ENCODE measurements around the gene SLC35E4. TPM values are rescaled to one million over a fixed set of nuclear protein-coding genes. Genes with fewer than 3 reads are reported as not detected.

The SLC35E4 gene, protein sequence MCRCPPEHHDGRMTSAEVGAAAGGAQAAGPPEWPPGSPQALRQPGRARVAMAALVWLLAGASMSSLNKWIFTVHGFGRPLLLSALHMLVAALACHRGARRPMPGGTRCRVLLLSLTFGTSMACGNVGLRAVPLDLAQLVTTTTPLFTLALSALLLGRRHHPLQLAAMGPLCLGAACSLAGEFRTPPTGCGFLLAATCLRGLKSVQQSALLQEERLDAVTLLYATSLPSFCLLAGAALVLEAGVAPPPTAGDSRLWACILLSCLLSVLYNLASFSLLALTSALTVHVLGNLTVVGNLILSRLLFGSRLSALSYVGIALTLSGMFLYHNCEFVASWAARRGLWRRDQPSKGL
- 9.7 and 10.2 TPM in 2 replicates for total RNA-seq

DNA sequence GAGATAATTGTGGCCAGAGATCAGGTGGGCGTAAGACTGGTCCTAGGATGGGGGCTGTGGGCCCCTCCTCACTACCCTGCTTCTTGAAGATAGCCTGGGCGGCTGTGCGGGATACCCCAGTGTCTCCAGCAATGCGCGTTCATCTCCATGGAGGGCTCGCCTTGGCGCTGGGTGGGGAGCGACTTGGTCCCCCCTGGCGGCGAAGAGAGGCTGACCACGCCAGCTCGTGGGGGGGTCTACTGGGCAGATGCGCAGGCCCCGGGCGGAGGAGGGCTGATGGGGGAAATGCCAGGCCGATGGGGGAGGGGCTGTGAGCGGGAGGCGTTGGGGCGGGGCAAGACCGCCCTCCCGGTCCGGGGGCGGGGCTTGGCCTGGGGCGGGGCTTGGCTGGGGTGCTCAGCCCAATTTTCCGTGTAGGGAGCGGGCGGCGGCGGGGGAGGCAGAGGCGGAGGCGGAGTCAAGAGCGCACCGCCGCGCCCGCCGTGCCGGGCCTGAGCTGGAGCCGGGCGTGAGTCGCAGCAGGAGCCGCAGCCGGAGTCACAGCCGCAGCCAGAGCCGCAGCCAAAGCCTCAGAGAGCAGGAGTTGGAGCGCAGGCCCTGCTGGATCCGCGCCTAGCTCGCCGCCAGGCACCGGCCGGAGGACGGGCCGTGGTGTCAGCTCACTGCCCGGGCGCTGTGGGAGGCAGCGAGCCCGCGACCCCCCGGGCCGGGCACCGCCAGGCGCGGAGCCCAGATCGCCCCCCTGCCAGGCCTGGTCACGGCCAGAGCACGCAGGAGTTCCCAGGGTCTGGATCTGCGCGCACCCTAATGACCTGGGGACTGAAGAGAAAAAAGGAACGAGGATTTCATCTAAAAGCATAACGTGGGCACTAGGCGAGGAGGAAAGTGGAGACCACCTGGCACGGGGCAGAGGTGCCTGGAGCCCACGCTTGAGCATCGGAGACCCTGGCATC, at the start of gene SLC35E4:
TSS of gene SLC35E4 (plus strand) at position 509 of the 953 bp plus-strand sequence. CDS start 670 bp downstream, outside the sequence.

GRCh38 chr22:30591588-30592359, 43.8 kb upstream of the SLC35E4 start, which contains the start of gene PES1:
Gene PES1, minus strand, starts transcription at chr22:30591910. Its CDS starts 77 bp downstream, at chr22:30591833.

GRCh38 chr22:30606455-30607299, 28.9 kb upstream of the SLC35E4 start, which contains the start of gene TCN2:
Gene TCN2, plus strand, starts transcription at chr22:30607174. Its CDS starts 158 bp downstream, at chr22:30607332.

GRCh38 chr22:30667494-30668385, 32.2 kb downstream of the SLC35E4 start, which contains the start of gene DUSP18:
Gene DUSP18, minus strand, starts transcription at chr22:30667875. Its CDS starts 3,872 bp downstream, at chr22:30664003.

GRCh38 chr22:30694640-30695350, 59.2 kb downstream of the SLC35E4 start, which contains the start of gene OSBP2:
Gene OSBP2, plus strand, starts transcription at chr22:30694874. Its CDS starts 36 bp downstream, at chr22:30694910.

Other genes starting within 250 kb of the SLC35E4 start
- gene RNF215, start 248.4 kb upstream of the SLC35E4 start, total RNA-seq, result 10.5 and 16.7 TPM in 2 replicates
- 28.9 and 61.4 TPM in 2 replicates for gene SEC14L2, start 238.8 kb upstream of the SLC35E4 start, total RNA-seq
- gene MTFP1, start 210.0 kb upstream of the SLC35E4 start, total RNA-seq, result 61.4 and 66.2 TPM in 2 replicates
- gene SEC14L3, start 163.8 kb upstream of the SLC35E4 start, total RNA-seq, result not detected in 2 replicates
- gene SEC14L4, start 130.1 kb upstream of the SLC35E4 start, total RNA-seq, result not detected in 2 replicates
- gene SEC14L6, start 89.0 kb upstream of the SLC35E4 start, total RNA-seq, result not detected in 2 replicates
- gene GAL3ST1, start 61.1 kb upstream of the SLC35E4 start, total RNA-seq, result not detected in 2 replicates
- gene PES1, start 43.9 kb upstream of the SLC35E4 start, total RNA-seq, result 89.2 and 92.4 TPM in 2 replicates
- gene TCN2, start 28.6 kb upstream of the SLC35E4 start, total RNA-seq, result 3.0 and 4.4 TPM in 2 replicates
- 8.4 and 8.7 TPM in 2 replicates for gene DUSP18, start 32.1 kb downstream of the SLC35E4 start, total RNA-seq
- 2.7 and 3.4 TPM in 2 replicates for gene OSBP2, start 59.1 kb downstream of the SLC35E4 start, total RNA-seq